B cell (primary cell): ENCODE measurements around the gene ZSWIM6. TPM values are rescaled to one million over a fixed set of nuclear protein-coding genes. Genes with fewer than 3 reads are reported as not detected.

Source experiments
- ATAC-seq: fragments of 200-7000 bp; cut with Tn5 transposase; one replicate; pipeline ENCODE4 v1.10.0; 2021; ENCODE audit warnings: low read depth, mild to moderate bottlenecking, moderate number of reproducible peaks, moderate library complexity
- CTCF ChIA-PET: fragments of 350-600 bp; sonication (Branson Sonifier 250); formaldehyde crosslinking; loops from one replicate; lab custom pipeline; 2021; ENCODE audit warnings: antibody characterized with exemption, inconsistent platforms; lab: Charles Lee
- POLR2A ChIA-PET: fragments of 350-600 bp; sonication (Branson Sonifier 250); formaldehyde crosslinking; loops from one replicate; lab custom pipeline; 2021; ENCODE audit warnings: antibody characterized with exemption; lab: Charles Lee
- DNase-seq: peaks from one replicate; pipeline ENCODE4 v3.0.0; 2013
- H2AFZ ChIP-seq: 2 replicates; pipeline ENCODE4 v1.6.1; 2012; ENCODE audit warnings: mild to moderate bottlenecking, low read depth, low read length; ENCODE audit not compliant: insufficient read depth, poor library complexity, severe bottlenecking
- H3K27ac ChIP-seq, 2 donors: 1 replicate in 1 of 2; 2 replicates in 1 of 2; pipeline ENCODE4 v1.5.1; 2012 to 2013; ENCODE audit warnings: low read length in 2 of 2, mild to moderate bottlenecking in 2 of 2, moderate library complexity in 1 of 2
- H3K27me3 ChIP-seq, 4 experiments: fragments of 200-600 bp in 1 of 4; sonication (generic) in 1 of 4; replicated peaks in 1 of 4; 1 replicate in 2 of 4; 2 replicates in 2 of 4; pipeline versions ENCODE4 v1.6.1 to v1.7.0; 2013 to 2016; ENCODE audit warnings: low read length in 3 of 4, mild to moderate bottlenecking in 2 of 4, mixed read lengths in 1 of 4, moderate library complexity in 1 of 4; ENCODE audit not compliant: insufficient read depth in 4 of 4, control insufficient read depth in 3 of 4; ENCODE audit errors: control extremely low read depth in 1 of 4
- H3K36me3 ChIP-seq, 2 experiments: replicated peaks in 1 of 2; 1 replicate in 1 of 2; 2 replicates in 1 of 2; pipeline versions ENCODE4 v1.6.1 to v1.7.1; 2013; ENCODE audit warnings: low read length in 1 of 2; ENCODE audit not compliant: insufficient read depth in 2 of 2, control insufficient read depth in 1 of 2; ENCODE audit errors: control extremely low read depth in 1 of 2, extremely low read depth in 1 of 2
- H3K4me1 ChIP-seq, 2 donors: fragments of 200-600 bp in 1 of 2; sonication (generic) in 1 of 2; 1 replicate in 1 of 2; 2 replicates in 1 of 2; pipeline versions ENCODE4 v1.5.1 to v1.6.1; 2013 to 2017; ENCODE audit warnings: low read length in 2 of 2; ENCODE audit not compliant: control insufficient read depth in 2 of 2, insufficient read depth in 2 of 2
- H3K4me2 ChIP-seq: replicated peaks from 2 replicates; pipeline ENCODE3; 2012; ENCODE audit warnings: mild to moderate bottlenecking, low read depth, low read length; ENCODE audit not compliant: poor library complexity, severe bottlenecking
- H3K4me3 ChIP-seq, 5 experiments: fragments of 200-600 bp in 1 of 5; sonication (generic) in 1 of 5; 1 replicate in 3 of 5; 2 replicates in 2 of 5; pipeline versions ENCODE4 v1.5.1 to v1.7.0; 2011 to 2016; ENCODE audit warnings: low read length in 4 of 5, mild to moderate bottlenecking in 4 of 5, low read depth in 2 of 5, control low read depth in 1 of 5, moderate library complexity in 1 of 5; ENCODE audit not compliant: insufficient read depth in 1 of 5; ENCODE audit errors: control extremely low read depth in 1 of 5, extremely low read depth in 1 of 5
- H3K79me2 ChIP-seq: fragments of 200-600 bp; sonication (generic); one replicate; pipeline ENCODE4 v1.6.0; 2016; ENCODE audit warnings: low read length; ENCODE audit not compliant: control insufficient read depth, insufficient read depth
- H3K9ac ChIP-seq: fragments of 200-600 bp; sonication (generic); 2 replicates; pipeline ENCODE4 v1.6.1; 2017; ENCODE audit warnings: mild to moderate bottlenecking, low read length, moderate library complexity
- H3K9me3 ChIP-seq, 3 donors: one replicate each; pipeline versions ENCODE4 v1.6.1 to v1.7.1; 2013; ENCODE audit warnings: low read length in 2 of 3; ENCODE audit not compliant: control insufficient read depth in 2 of 3, insufficient read depth in 1 of 3; ENCODE audit errors: control extremely low read depth in 1 of 3
- H4K20me1 ChIP-seq: 2 replicates; pipeline ENCODE4 v1.6.0; 2012; ENCODE audit warnings: mild to moderate bottlenecking, low read length; ENCODE audit not compliant: insufficient read depth, control insufficient read depth, poor library complexity, severe bottlenecking
- H3K27ac Mint-ChIP-seq: one replicate; pipeline ENCODE4 v1.8.0; 2021; ENCODE audit warnings: mixed read lengths
- H3K27me3 Mint-ChIP-seq: one replicate; pipeline ENCODE4 v1.8.0; 2021; ENCODE audit warnings: mixed read lengths
- H3K4me1 Mint-ChIP-seq: one replicate; pipeline ENCODE4 v1.8.0; 2021; ENCODE audit warnings: mixed read lengths
- H3K4me3 Mint-ChIP-seq: one replicate; pipeline ENCODE4 v1.8.0; 2021; ENCODE audit warnings: mixed read lengths
- H3K9me3 Mint-ChIP-seq: one replicate; pipeline ENCODE4 v1.8.0; 2022; ENCODE audit warnings: mixed read lengths; ENCODE audit not compliant: insufficient read depth
- EZH2 ChIP-seq: IDR thresholded peaks from 2 replicates; pipeline ENCODE4 v1.6.1; 2012; ENCODE audit warnings: borderline replicate concordance, low read depth, mild to moderate bottlenecking, moderate library complexity, low read length; ENCODE audit not compliant: insufficient read depth, poor library complexity, severe bottlenecking
- WGBS: methylation state at CpG from one replicate; pipeline ENCODE4 v1.1.5; 2013; ENCODE audit warnings: missing lambda C conversion rate; ENCODE audit not compliant: insufficient coverage; 5-methylcytosine and 5-hydroxymethylcytosine counted together
- intact Hi-C: fragments of 100-400 bp; cut with micrococcal nuclease; formaldehyde crosslinking; loops from one replicate; pipeline ENCODE4 v1.10.0; 2022
- polyA plus RNA-seq: library from polyadenylated mRNA; depleted of rRNA; stranded (reverse); fragments of >200 nt; gene quantifications from 2 replicates; pipeline ENCODE4 v1.2.3, GENCODE V29; 2012
- total RNA-seq, 2 donors: library from RNA; stranded (reverse); fragments of 120-200 nt in 1 of 2; gene quantifications; 1 replicate in 1 of 2; 2 replicates in 1 of 2; pipeline versions ENCODE4 v1.2.3 to v1.2.4, GENCODE V29; 2013 to 2022
- TF ChIP-seq, protein P1 (sequence below): fragments of 200-600 bp; IDR thresholded peaks from one replicate; pipeline ENCODE4 v1.8.0; 2022; ENCODE audit warnings: antibody characterized with exemption, mild to moderate bottlenecking

Gene ZSWIM6
- total and polyA plus RNA-seq, 2 donors (not counting 1 experiment from before 2014, with no cell fraction given) = 7.9 to 16.4 TPM

DNA sequence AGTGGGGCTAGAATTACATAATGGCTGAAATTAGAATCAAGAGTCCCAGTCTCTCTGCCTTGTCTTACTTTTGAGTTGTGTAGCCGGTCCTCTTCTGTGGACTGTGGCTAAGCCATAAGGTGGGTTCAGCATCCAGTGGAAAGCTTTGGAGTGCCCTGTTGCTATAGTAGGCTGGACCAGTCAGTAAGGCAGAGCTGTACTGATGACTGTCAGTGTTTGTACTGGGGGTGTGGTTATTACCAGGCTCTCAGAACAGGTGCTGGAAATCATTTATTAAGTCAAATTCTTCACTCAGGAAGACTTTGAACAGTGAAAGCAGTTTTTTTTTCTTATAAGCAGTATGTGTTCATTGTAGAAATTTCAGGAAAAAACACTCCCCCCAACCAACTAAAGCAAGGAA is 129.4 kb downstream of the ZSWIM6 start:
- H4K20me1 ChIP-seq = peaks cover 50% of the 10 kb centered on the region
- H3K27me3 Mint-ChIP-seq = no peaks in the 10 kb centered on the region
- H3K27ac ChIP-seq = no peak overlapping the region
- H3K36me3 ChIP-seq = no peaks in the 10 kb centered on the region
- no peaks in the 10 kb centered on the region for H3K9me3 Mint-ChIP-seq
- WGBS = 88% methylated on average over 1 of the region's 1 CpG
- no peak for TF ChIP-seq EZH2
- TF ChIP-seq, protein P1, sequence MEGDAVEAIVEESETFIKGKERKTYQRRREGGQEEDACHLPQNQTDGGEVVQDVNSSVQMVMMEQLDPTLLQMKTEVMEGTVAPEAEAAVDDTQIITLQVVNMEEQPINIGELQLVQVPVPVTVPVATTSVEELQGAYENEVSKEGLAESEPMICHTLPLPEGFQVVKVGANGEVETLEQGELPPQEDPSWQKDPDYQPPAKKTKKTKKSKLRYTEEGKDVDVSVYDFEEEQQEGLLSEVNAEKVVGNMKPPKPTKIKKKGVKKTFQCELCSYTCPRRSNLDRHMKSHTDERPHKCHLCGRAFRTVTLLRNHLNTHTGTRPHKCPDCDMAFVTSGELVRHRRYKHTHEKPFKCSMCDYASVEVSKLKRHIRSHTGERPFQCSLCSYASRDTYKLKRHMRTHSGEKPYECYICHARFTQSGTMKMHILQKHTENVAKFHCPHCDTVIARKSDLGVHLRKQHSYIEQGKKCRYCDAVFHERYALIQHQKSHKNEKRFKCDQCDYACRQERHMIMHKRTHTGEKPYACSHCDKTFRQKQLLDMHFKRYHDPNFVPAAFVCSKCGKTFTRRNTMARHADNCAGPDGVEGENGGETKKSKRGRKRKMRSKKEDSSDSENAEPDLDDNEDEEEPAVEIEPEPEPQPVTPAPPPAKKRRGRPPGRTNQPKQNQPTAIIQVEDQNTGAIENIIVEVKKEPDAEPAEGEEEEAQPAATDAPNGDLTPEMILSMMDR = no peak
- H3K9me3 ChIP-seq = no peaks in the 10 kb centered on the region
- POLR2A ChIA-PET = interaction anchor here (0.6 kb wide), 1 partner anchor 8 kb away, joined by 6 read pairs; no protein-coding TSS in a partner anchor
- no peaks in the 10 kb centered on the region for H3K27me3 ChIP-seq
- H3K4me3 ChIP-seq = no peak overlapping the region
- H3K4me1 ChIP-seq = no peaks in the 10 kb centered on the region
- CTCF ChIA-PET = no interaction called here
- H3K4me1 Mint-ChIP-seq = peaks cover 34% of the 10 kb centered on the region
- no peak overlapping the region for H3K4me3 Mint-ChIP-seq
- DNase-seq (no peak), ATAC-seq (no peak)
- peaks cover 59% of the 10 kb centered on the region for H3K79me2 ChIP-seq
- H2AFZ ChIP-seq = no peak overlapping the region
- H3K4me2 ChIP-seq = no peak overlapping the region
- no peak overlapping the region for H3K27ac Mint-ChIP-seq
- H3K9ac ChIP-seq = no peak overlapping the region
- intact Hi-C loops = no loop called here

DNA sequence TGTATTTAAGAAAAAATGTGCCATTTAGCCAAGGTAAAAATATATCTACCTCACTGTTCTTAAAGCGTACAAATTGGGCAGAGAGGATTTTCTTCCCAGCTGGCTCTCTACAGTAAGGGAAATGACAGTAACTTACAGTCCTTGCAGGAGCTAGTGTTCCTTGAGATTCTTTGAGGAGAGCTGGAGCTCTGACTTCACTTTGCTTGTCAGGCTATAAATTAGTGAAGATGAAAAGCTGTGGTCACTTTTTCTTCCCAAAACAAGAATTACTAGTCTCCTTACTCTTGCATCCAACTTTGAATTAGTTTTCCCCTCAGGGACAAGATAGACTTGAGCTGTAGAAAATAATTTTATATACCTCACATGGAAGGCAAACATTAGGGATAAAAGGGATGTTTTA is 129.9 kb downstream of the ZSWIM6 start:
- no peaks in the 10 kb centered on the region for H3K9me3 ChIP-seq
- TF ChIP-seq EZH2 = no peak
- TF ChIP-seq, protein P1 = no peak
- H4K20me1 ChIP-seq = peaks cover 55% of the 10 kb centered on the region
- no CpG with 5 or more reads among the region's 1 CpG for WGBS
- H3K4me3 ChIP-seq = no peak overlapping the region
- Mint-ChIP-seq H3K27ac (no peak overlapping the region), H3K9me3 (no peaks in the 10 kb centered on the region), H3K4me3 (no peak overlapping the region), H3K4me1 (peaks cover 32% of the 10 kb centered on the region), H3K27me3 (no peaks in the 10 kb centered on the region)
- no peak for ATAC-seq
- no peak overlapping the region for H3K27ac ChIP-seq
- no peak overlapping the region for H2AFZ ChIP-seq
- no peak overlapping the region for H3K9ac ChIP-seq
- H3K27me3 ChIP-seq = no peaks in the 10 kb centered on the region
- ChIA-PET POLR2A (interaction anchor here (0.6 kb wide), 1 partner anchor 8 kb away, joined by 6 read pairs; no protein-coding TSS in a partner anchor), CTCF (no interaction called here)
- H3K4me1 ChIP-seq = no peaks in the 10 kb centered on the region
- no peak overlapping the region for H3K4me2 ChIP-seq
- DNase-seq = no peak
- H3K36me3 ChIP-seq = no peaks in the 10 kb centered on the region
- intact Hi-C loops = no loop called here
- peaks cover 62% of the 10 kb centered on the region for H3K79me2 ChIP-seq
